HG02642 (cell line): ENCODE results near the gene ST6GALNAC1.
"Not testable (repeated sequence)": the region's sequence is repeated elsewhere in the genome, so short reads cannot be mapped to it uniquely, and the experiment has no call there.

Experiments
- ATAC-seq: cut with Tn5 transposase; IDR thresholded peaks from one replicate; pipeline ENCODE4 v1.9.1; 2021; ENCODE audit warnings: mild to moderate bottlenecking; ENCODE audit not compliant: unreplicated experiment, poor library complexity

ST6GALNAC1 gene

DNA sequence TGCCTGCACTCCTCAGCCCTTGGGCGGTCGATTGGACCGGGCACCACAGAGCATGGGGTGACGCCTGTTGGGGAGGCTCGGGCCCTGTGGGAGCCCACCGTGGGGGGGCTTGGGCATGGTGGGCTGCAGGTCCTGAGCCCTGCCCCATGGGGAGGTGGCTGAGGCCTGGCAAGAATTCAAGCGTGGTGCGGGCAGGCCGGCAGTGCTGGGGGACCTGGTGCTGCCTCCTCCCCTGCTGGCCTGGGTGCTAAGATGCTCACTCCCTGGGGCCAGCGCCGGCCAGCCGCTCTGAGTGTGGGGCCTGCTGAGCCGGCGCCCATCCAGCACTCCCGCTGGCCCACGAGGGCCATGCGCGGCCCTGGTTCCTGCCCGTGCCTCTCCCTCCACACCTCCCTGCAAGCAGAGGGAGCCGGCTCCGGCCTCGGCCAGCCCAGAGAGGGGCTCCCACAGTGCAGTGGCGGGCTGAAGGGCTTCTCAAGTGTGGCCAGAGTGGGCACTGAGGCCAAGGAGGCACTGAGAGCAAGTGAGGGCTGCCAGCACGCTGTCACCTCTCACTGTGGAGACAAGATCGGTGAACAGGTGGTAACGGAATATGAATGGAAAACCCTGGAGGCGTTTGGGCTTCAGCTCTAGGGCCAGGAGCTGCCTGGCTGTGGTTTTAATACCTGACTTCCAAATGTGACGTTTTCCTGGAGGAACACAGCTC is 28.5 kb downstream of the ST6GALNAC1 start:
- no peak for ATAC-seq

- not testable (repeated sequence) for ATAC-seq
Measured at GRCh38 chr17:76614064-76614759, 29.3 kb downstream of the ST6GALNAC1 start.

GRCh38 chr17:76612977-76613851 is 30.3 kb downstream of the ST6GALNAC1 start:
- ATAC-seq = no peak

DNA sequence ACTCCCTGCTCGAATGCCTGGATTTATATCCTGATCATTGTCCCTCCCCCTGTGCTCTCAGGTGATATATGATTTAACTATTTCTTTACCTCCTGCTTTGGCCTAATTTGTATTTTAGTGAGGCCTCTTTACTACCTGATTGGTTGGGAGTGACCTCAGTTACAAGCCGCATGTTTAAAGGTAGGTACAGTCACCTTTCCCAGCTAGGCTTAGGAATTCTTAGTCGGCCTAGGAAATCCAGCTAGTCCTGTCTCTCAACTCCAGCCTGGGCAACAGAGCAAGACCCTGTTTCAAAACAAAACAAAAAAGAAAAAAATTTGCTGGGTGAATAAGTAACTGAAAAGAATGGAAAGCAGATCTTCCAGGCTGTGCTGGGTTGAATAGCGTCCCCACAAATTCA is 31.1 kb downstream of the ST6GALNAC1 start:
- no peak for ATAC-seq

GRCh38 chr17:76611758-76612157 is 31.8 kb downstream of the ST6GALNAC1 start:
- no peak for ATAC-seq

- ATAC-seq = not testable (repeated sequence)
Measured at GRCh38 chr17:76611080-76611749, 32.3 kb downstream of the ST6GALNAC1 start.

- ATAC-seq = not testable (repeated sequence)
Measured at GRCh38 chr17:76606685-76607084, 36.9 kb downstream of the ST6GALNAC1 start.

DNA sequence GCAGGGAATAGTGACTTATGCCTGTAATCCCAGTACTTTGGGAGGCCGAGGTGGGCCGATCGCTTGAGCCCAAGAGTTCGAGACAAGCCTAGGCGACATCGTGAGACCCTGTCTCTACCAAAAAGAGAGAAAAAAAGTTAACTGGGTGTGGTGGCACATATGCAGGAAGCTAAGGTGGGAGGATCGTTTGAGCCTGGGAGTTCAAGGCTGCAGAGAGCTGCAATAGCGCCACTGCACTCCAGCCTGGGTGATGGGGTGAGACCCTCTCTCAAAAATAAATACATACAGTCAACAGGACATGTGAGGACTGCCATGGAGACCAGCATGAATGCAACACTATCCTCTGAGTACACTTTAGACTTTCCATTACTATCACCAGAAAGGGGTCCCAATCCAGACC is 42.5 kb downstream of the ST6GALNAC1 start:
- no peak for ATAC-seq

DNA sequence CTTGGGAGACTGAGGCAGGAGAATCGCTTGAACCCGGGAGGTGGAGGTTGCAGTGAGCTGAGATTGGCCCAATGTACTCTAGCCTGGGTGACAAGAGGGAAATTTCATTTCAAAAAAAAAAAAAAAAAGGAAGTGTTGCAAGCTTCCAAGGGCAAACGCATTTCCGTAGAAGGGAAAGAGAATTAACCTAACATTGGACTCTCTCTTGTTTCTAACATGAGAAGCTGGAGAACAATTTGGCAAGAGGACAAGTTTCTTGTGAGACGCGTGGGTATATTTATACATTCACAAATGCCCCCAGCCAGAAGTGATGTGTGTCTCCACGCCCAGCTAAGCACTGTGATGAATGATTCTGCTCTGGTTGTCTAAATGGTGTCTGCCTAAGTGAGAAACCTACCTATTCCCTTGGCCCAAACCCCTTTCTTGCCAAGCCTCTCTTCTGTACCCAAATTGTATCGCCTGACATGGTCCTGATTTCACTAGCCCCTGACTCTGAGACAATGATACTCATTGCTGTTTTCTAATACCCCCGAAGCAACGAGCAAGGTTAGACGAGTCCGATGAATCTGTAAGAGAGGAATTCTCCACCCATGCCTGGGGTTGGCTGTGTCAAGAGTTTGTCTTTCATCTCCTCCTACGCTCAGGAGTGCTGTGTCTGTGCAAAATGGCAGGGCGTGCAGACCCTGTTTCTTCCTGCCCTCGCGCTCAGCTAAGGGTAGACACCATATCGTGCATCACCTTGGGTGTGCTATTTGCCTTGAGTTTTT is 43.7 kb downstream of the ST6GALNAC1 start:
- no peak for ATAC-seq

DNA sequence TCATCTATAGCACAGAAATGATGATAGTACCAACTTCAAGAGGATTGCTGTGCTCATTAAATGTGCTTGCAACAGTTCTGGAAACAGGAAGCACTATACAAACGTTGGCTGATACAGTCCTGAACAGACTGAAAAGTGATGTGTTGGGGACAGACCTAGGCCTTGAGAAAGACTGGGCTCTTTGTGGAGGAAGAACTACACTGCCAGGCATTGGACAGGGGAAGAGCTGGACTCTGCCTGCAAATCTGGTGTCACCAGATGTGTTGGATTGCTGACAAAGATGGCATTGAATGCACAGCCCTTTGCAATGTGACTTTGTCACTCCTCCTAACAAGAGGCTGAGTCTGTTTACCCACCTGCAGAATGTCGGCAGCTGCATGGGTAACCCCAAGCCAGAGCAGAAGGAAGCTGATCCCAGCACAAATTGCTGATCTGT is 45.5 kb downstream of the ST6GALNAC1 start:
- no peak for ATAC-seq

- no peak for ATAC-seq
Measured at GRCh38 chr17:76597156-76598003, 46.2 kb downstream of the ST6GALNAC1 start.

DNA sequence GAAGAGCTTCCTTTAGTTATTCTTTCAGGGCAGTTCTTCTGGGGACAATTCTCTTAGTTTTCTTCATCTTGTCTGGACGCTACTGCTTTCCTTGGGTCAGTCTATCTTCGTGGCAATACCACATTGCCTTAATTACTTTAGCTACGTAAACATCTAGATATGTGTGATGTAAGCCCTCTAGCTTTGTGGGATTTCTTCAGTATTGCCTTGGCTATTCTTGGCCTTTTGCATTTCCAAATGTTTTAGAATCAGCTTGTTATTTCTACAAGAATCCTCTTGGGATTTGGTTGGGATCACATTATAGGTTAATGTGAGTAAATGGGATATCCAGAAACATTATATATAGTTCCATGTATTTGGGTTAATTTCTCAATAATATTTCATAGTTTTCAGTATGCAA is 48.9 kb downstream of the ST6GALNAC1 start:
- no peak for ATAC-seq

- no peak for ATAC-seq
Measured at GRCh38 chr17:76593959-76594358, 49.6 kb downstream of the ST6GALNAC1 start.

- ATAC-seq = no peak
Measured at GRCh38 chr17:76593384-76593826, 50.2 kb downstream of the ST6GALNAC1 start.

GRCh38 chr17:76588182-76588581 is 55.4 kb downstream of the ST6GALNAC1 start:
- no peak for ATAC-seq

DNA sequence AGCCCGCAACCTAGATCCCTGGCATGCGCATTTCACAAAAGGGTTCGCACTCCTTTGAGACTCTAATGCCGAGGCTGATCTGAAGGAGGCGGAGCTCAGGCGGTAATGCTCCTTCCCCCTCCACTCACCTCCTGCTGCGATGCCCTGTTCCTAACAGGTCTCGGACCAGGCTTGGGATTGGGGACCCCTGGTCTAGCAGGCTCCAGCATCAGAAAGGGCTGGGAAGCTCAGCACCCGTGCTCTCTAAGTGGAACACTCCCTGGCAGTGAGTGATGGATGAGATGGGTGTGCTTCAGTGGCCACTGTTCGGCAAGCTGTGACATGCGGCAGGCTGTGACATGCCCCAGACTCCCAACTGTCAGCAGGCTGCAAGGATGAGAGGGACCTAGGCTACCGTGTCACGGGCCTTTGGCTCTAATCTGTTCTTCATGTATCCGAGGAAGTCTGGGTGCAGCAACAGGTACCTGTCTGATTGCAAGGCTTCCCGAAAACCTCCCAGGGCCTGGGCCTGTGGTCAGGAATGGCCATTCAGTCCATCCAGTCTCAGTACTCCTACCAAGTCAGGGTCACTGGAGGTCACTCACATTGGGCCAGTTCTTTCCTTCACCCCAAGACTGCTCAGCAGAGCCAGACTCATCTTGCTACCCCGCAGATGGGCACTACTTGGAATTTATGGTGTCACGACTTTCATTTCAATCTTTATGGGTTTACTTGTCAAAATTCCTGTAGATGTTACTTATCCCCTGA is 56.6 kb downstream of the ST6GALNAC1 start:
- no peak for ATAC-seq

DNA sequence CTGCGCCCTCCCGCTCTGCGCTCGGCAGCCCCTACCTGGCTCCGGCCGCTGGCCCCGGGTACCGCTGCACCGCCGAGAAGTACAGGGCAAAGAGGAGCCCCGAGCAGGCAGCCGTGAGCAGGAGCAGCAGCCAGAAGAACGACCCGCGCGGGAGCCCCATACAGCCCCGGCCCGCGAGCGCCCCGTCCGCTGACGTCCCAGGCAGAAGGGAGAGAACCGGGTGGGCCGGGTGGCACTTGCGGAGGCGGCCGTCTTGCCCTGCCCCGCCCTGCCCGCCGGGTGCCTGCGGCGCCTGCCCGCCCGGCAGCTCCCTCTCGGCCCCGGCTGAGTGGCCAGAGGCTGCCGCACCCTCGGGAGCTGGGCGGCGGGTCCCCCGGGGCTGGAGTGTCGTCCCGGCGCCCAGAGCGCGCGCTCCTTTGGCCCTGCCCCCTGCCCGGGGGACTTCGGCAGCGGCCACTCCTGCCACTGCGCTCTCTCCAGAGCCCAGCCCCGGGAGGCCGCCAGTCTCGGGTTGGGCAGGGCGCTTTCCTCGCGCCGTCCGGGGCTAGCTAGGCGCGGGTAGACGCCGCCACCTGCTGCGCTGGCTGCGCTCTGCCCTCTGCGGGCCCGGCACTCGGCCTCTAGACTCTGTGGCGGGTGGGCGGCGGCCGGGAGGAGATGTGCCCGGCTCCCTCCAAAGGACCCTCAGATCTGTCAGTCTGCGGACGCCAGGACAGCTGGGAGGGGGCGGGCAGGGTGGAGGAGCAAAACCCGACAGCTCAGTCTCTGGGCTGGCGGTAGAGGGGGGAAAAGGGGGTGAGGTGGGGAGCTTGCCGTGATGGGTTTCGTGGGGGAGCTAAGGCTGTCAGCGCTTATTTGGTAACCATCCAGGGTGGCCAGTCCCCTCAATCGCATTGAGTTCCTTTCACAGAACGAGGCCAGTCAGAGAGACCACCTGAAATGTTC is 57.6 kb downstream of the ST6GALNAC1 start, which contains the start of gene ST6GALNAC2:
Gene ST6GALNAC2, minus strand, starts transcription at position 212 of the 945 bp plus-strand sequence. Its CDS starts 52 bp downstream, at position 160.
- no peak for ATAC-seq
